ENCODE results near the gene FOSL1.
"Not testable (repeated sequence)": the region's sequence is repeated elsewhere in the genome, so short reads cannot be mapped to it uniquely, and the experiment has no call there.

FOSL1 gene

DNA sequence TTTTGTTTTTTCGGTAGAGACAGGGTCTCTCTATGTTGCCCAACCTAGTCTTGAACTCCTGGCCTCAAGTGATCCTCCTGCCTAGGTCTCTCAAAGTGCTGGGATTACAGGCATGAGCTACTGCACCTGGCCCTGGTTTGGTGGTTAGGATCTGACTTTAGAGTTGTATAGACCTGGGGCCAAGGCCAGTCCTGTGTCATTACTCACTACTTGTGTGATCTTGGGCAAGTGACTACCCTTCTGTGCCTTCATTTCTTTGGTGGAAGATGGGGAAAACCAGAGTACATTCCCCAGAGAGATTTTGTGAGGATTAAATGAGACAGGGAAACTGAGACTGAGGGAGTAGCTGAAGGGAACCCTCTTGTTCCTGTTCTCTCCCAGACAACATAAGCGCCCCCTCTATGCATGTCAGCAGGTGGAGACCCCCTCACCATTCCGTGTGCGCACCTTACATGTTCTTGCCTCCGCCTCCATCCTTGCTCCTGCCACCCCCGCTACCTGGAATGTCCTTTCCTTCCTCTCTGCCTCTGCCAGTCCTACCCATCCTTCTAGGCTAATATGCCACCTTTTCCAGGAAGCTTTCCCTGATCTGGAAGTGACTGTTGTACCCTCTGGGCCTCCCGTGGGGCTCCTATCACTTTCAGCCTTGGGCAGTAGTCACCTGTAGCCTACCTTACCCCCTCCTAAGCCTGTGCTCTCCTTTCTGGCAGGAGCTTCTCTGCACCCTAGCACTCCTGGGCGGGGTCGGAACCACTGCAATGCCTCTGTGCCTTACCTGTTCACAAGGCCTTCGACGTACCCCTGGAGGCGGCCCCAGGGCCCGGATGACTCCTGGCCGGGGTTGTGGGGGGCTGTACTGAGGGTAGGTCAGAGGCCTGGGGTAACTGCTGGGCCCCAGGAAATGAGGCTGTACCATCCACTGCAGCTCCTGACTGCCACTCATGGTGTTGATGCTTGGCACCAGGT is 3.9 kb downstream of the FOSL1 start:
- no peak for DNase-seq (ENCODE audit: low read depth in 2 of 3, low spot score in 1 of 3)

DNA sequence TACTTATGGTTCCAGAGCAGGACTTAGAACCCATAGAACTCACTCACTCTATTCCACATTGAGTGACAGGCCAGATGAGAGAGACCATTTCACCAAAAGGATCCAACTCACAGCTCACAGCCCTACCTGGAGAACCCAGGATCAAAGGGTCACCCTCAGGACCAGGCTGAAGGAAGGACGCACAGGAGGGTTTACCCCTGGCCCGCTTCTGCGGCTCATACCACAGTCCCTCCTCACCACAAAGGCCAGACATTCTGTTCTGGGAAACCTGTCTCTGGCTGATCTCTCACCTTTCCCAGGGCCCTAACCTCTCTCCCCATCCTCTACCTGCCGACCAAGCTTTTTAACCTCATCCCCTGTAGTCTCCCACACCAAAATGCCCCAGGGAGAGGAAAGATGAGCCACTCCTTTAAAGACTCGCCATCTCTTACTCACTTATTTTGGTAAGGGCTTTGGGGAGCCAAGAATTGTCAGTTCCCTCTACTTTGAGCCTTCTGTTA is 4.7 kb downstream of the FOSL1 start:
- DNase-seq (ENCODE audit: low read depth in 2 of 3, low spot score in 1 of 3) = no peak

DNA sequence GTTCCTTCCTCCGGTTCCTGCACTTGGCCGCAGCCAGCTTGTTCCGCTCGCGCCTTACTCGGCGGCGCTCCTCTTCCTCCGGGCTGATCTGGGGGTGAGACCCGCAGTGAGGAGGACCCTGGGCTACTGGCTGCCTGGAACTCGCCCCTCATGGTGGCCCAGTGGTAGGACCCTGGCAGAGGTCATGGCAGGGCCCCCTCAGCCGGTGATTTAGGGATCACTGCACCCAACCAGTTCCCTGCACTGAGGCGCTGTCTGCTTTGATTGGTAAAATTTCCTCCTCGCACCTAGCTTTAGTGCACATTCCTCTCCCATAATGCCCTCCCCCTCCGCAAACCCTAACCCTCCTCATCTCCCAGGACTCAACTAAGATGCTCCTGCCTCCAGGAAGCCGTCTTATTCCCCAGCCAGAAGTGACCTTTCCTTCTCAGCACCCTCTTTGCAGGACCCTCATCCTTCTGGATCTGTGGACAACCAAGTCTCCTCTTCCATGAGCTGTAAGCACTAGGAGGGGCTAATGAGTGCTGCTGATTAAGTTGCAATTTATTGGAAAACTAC is 6.1 kb downstream of the FOSL1 start:
- DNase-seq (ENCODE audit: low read depth in 2 of 3, low spot score in 1 of 3) = no peak

DNA sequence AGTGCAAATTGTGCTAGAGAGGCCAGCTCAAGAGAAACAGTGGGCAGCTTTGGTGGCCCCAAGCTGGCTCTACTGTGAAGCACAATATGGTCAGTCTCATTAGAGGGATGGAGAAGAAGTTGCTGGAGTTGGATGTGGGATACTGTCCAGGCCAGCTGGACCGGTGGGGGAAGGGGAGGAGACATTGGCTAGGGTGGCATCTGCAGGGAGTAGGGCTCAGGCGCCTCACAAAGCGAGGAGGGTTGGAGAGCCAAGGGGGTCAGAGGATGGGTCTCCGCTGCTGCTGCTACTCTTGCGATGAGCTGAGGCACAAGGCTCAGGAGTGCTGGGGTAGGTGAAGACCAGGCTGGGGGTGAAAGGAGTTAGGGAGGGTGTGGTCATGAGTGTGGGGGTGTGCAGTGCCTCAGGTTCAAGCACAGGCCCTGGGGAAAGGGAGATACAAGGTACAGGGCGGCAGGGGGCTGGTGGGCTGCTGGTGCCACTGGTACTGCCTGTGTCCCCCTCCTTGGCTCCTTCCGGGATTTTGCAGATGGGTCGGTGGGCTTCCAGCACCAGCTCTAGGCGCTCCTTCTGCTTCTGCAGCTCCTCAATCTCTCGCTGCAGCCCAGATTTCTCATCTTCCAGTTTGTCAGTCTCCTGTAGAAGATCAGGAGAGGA is 7.4 kb downstream of the FOSL1 start:
- no peak for DNase-seq (ENCODE audit: low read depth in 2 of 3, low spot score in 1 of 3)

DNA sequence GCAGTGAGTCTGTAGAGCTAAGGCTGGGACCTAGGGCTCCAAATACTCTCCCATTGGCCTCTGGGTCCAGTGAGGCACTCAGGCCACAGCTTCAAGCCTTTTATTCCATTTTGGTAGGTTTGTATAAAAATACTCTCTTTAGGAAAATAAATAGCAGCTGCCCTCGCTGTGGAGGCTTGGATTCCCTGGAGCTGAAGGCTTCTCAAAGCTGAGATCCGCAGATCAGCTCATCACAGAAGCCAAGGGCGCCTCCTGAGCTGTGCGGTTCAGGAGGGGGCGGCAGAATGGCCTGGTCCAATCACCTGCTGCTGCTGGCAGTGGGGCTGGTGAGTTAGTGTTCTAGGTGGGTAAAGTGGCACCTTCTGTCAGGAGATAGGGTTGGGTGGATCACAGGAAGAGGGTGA is 8.0 kb downstream of the FOSL1 start:
- not testable (repeated sequence) for DNase-seq (ENCODE audit: low read depth in 2 of 3, low spot score in 1 of 3)

DNA sequence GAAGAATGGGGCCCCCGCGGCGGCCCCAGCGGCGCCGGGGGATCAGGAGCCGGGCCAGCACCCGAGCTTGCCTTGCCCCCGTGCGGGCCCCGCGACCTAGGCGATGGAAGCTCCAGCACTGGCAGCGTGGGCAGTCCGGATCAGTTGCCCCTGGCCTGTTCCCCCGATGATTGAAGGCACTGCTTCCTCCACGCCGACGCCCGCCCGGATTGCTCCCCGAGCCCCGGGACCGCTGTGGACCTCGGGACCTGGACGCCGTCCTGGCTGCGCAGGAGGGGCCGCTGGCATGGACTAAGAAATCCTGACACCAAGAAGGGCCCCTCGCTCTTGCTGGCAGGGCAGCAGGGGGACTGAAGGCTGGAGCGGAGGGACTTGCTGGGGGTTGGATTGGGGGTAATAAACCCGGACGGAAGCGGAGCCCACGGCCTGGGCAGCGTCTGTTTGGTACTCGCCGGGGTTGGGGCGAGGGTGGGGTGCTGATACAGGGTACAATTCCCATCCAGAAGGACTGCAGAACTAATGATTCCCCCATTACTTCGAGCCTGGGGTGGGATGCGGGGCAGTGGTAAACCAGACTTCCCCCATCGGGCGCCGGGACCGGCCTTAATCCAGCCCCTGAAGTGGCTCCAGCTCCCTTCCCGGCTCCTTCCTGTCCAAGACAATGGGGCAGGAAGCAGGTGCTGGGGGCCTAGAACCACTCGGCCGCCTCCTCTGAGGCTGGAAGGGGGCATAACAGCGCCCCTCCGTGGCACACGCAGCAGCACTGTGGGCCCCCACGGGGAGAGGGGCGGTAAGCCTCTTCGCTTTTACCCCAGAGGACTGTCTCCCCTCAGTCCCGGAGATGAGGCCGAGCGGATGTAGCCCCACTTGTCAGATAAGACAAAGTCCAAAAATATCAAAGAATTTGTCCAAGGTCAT is 8.7 kb downstream of the FOSL1 start:
- DNase-seq (ENCODE audit: low read depth in 2 of 3, low spot score in 1 of 3) = no peak

DNA sequence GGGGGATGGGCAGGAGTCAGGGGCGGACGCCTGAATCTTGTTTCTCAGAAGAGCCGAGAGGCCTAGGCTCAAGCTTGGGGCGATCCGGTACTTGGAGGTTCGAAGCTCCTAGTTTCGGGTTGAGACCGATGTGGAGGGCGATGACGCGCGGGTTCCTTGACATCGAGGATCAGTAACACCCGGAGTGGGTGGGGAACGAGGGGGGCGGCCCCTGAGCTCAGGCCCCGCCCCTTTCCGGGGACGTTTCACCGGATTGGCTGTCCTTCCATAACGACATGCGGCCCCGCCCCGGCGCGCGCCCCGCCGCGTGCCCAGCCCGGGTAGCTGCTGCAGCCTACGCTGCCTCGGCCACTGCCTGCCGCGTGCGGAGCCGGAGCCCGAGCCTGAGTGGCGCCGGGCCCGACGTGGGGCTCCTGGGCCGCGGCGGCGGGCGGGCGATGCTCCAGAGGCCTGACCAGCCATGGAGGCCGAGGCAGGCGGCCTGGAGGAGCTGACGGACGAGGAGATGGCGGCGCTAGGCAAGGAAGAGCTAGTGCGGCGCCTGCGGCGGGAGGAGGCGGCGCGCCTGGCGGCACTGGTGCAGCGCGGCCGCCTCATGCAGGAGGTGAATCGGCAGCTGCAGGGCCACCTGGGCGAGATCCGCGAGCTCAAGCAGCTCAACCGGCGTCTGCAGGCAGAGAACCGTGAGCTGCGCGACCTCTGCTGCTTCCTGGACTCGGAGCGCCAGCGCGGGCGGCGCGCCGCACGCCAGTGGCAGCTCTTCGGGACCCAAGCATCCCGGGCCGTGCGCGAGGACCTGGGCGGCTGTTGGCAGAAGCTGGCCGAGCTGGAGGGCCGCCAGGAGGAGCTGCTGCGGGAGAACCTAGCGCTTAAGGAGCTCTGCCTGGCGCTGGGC is 9.6 kb downstream of the FOSL1 start, which contains the start of gene CCDC85B:
Gene CCDC85B, plus strand, starts transcription at position 350 of the 895 bp plus-strand sequence. Its CDS starts 111 bp downstream, at position 461.
- peak; percentile 96 to 98 (median 97) for DNase-seq (ENCODE audit: low read depth in 2 of 3, low spot score in 1 of 3)

DNA sequence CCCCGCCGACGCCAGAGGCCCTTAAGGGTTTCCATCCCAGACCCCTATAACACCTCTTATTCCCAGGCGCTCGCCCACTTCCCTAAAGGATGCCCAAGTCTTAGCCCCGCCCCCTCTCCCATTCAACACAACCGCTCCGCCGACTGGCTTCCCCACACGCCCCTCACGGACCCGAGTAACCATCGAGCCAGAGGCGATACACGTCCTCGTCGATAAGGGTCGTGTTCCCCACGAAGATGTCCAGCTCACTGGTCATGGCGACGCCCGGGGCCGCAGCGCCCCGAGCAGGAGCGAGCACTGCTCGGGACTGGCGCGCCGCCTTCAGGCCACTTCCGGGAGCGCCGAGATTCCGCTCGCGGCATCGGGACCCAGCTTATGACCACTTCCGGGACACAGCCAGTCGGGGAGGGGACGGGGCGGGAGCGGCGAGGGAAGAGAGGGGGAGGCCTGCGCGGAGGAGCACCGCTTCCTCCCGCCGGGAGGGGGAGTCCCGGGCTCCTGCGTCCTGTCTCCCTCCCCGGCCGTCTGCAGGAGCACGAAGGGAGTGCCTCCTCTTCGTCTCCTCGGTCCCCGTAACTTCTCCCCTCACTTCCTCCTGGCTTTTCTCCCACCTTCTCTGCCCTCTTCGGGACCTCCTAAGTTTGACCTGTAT is 11.9 kb downstream of the FOSL1 start, which contains the start of gene FIBP:
Gene FIBP, minus strand, starts transcription at position 309 of the 652 bp plus-strand sequence. Its CDS starts 53 bp downstream, at position 256.
- peak; percentile 92 to 97 (median 95) for DNase-seq (ENCODE audit: low read depth in 2 of 3, low spot score in 1 of 3)

DNA sequence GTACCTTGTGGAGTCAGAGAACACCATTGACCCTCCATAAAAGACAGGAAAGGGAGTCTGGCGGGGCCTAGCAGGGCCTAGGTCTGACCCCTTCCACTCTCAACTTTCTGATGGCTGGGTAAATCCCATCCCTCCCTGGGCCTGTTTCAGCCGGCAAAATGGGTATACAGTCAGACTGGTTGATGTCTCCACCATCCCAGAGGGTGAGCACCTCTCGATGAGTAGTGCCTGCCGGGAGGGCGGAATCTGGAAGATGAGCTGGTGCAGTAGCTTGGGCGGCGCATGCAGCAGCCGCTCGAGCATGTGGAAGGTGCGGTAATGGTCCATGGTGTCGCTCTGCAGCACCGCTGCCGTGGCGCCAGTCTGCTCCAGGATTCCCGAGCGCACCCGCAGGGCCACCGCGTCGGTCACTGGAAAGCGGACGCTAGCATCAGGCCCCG is 12.4 kb downstream of the FOSL1 start:
- DNase-seq (ENCODE audit: low read depth in 2 of 3, low spot score in 1 of 3) = no peak

DNA sequence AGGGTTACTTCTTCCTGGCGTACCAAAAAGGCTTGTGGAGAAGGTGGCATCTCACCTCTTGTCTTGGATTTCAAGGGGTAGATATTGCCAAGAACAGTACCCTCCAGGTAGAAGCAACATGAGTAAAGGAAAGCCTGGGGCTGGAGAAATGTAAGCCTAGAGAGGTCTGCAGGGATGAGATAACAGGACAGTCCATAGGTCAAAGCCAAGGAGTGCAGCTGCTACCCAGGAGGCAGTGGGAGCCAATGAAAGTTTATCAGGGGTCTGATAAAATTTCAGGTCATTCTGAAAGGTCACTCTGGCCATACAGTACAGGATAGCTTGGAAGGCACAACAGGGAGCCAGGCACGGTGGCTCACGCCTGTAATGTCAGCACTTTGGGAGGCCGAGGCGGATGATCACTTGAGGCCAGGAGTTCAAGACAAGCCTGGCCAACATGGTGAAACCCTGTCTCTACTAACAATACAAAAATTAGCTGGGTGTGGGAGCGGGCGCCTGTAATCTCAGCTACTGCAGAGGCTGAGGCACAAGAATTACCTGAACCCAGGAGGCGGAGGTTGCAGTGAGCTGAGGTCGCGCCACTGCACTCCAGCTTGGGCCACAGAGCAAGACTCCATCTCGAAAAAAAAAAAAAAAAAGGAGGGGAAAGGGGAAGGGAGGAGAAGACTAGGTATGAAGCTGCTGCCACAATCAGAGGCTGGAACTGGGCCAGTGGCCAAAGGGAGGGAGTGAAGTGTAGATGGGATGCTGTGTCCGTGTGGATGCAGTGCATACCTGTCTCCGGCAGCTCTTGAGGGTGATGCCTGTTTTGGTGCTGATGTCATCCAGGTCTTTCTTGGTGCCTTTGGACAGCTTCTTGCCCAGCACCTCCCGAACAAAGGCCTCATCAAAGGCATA is 13.1 kb downstream of the FOSL1 start:
- no peak for DNase-seq (ENCODE audit: low read depth in 2 of 3, low spot score in 1 of 3)

DNA sequence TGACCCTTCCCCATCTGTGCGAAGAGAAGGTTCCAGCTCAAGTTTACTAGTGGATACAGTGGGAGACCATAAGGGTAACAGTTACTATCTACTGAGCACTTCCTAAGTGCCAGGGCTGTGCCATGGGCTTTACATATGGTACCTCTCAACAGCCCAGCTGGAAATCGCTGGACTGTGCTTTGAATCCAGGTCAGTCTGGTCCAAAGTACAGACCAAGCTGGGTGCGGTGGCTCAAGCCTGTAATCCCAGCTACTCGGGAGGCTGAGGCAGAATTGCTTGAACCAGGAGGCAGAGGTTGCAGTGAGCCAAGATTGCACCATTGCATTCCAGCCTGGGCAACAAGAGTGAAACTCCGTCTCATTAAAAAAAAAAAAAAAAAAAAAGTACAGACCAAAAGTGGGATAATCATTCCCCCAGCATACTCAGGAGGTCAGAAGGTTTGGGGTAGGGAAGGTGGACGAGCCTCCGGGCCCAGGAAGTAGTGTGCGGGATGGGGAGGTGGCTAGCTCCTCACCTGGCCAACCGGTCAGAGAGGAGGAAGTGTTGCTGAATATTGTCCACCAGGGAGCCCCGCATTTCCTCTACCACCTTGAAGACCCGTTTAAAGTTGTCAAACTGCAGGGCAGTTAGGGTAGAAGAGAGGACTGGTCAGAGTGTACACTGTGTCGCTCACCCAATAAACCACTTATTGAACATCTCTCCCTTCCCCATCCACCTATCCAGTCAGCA is 14.2 kb downstream of the FOSL1 start:
- no peak for DNase-seq (ENCODE audit: low read depth in 2 of 3, low spot score in 1 of 3)

DNA sequence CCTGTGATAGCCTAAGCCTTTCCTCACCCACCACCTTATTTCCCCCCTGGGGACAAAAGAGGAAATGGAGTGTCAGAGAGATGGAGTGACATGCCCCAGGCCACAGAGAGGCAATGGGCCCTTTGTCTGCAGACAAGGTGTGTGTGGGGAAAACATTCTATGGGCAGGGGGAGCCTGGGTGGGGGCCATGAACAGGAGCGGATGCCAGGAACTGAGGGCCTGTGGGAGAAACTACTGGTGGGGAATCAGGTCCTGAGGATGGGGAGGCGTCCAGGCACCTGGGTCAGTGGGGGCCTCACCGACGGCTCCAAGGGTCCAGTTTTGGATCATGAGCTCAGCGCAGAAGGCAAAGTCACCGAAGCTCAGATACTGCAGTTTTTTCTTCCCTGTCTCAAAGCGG is 15.0 kb downstream of the FOSL1 start:
- no peak for DNase-seq (ENCODE audit: low read depth in 2 of 3, low spot score in 1 of 3)

DNA sequence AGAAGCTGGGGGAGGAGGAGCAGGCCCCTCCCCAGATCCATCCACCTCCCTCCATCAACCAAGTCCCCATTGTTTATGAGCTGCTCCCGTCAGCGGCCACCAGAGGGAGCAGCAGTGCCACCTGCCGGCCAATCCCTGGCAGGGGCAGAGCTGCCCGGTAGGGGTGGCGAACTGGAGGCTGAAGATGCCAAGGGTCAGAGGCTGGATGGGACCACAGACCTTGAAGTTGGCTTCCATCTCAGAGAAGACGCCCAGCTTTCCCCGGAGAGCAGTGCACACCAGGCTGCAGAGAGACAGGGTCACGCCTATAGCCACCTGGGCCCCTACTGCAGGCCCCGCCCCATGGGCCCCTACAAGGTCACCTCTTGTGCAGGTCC is 15.5 kb downstream of the FOSL1 start:
- peak; percentile 59 to 78 (median 75) for DNase-seq (ENCODE audit: low read depth in 2 of 3, low spot score in 1 of 3)

DNA sequence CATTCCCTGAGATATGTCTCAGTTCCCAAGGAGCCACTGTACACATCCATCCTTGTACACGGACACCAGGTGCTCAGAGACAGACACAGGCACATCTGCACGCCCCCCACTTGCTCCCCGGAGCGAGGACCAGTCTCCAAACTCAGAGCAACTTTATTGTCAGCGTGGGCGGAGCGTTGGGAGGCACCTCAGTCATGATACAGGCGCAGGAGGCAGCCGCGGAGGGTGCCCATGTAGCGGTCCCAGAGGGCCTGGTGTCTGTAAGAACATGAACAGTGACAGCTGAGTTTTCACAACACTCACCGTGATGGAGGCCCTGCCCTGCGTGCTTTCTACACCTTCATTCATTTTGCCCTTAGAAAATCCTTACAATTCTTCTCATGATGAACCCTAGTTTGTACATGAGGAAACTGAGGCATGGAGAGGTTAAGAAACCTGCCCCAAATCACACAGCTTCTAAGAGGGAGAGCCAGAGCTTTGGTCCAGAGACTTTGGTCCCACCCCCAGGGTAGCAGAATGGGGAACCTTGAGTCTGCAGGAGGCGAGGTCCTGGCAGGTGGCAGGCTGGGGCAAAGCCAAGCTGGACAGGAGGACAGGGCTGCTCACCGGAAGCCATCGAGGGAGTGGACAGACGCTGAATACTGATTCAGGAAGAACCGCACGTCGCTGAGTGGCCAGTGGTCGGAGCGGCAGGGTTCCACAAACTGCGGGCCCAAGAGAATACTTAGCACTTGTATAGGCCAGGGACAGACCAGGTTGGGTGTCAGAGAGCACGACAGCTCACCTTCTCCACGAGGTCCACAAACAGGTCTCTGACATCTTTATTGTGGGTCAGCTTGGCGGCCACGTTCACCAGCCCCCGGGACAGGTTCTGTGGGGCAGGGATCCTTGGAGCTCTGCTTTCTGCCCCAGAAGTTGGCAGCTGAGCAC is 16.1 kb downstream of the FOSL1 start:
- no peak for DNase-seq (ENCODE audit: low read depth in 2 of 3, low spot score in 1 of 3)

DNA sequence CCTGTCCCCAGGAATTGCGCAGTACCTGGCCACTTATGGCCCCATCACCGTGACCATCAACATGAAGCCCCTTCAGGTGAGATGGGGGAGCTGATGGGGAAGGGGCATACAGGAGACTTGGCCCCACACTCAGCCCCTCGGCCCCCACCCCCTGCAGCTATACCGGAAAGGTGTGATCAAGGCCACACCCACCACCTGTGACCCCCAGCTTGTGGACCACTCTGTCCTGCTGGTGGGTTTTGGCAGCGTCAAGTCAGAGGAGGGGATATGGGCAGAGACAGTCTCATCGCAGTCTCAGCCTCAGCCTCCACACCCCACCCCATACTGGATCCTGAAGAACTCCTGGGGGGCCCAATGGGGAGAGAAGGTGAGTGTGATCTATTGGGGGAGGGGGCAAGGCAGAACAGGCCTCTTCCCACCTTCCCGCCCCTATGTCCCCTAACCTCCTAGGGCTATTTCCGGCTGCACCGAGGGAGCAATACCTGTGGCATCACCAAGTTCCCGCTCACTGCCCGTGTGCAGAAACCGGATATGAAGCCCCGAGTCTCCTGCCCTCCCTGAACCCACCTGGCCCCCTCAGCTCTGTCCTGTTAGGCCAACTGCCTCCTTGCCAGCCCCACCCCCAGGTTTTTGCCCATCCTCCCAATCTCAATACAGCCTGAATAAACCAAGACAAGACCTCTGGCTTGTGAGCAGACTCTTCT is 17.0 kb downstream of the FOSL1 start:
- DNase-seq (ENCODE audit: low read depth in 2 of 3, low spot score in 1 of 3) = no peak
